GM19099 (cell line): ENCODE measurements around the gene ANK2.

Experiments
- POLR2A ChIP-seq: IDR thresholded peaks from 3 replicates; pipeline ENCODE4 v1.6.1; 2011; ENCODE audit warnings: low read depth; ENCODE audit not compliant: insufficient read length; ENCODE audit errors: extremely low read depth

The ANK2 gene

GRCh38 chr4:113263274-113263673 is 213.8 kb downstream of the ANK2 start:
- no peak for TF ChIP-seq POLR2A

GRCh38 chr4:113270520-113271319 is 221.3 kb downstream of the ANK2 start:
- TF ChIP-seq POLR2A = no peak

DNA sequence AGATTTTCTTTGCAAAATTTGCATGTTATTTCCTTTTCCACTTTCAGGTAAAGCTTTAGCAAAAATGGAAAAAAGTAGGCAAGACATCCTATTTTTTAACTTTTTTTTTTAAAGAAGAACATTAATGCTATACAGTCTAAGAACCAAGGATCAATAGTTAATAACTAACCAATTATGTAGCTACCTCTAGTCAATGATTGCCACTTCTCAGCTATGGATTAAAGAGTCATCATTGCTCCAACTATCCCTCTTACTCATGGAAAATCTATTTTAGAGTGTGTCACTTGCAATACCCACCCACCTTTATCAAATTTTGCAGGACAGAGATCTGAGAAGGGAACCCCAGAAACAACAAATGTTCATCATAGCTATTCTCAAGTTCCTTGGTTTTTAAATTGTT is 223.1 kb downstream of the ANK2 start:
- no peak for TF ChIP-seq POLR2A

DNA sequence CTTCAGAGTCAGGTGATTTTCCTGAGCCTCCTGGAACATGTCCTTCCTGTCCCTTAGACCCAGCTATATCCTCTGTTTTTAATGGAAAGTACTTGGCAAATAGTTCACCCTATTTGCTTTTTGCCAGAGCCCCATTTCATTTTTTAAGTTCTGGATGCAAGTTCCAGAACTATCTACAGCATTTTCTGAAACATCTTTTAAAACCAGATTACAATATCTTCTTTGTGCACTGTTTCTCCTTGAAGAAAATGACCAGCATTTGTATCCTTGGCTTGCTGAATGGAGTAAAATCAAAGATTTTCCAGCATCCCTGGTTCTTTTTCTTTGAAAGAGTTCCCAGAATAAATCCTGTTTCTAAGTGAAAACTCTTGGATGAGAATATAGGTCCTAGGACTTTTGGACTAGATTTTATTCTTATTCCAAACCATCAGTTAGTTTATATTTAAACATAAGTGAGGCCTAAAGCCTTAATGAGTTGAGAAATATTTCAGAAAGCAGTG is 224.3 kb downstream of the ANK2 start:
- no peak for TF ChIP-seq POLR2A

DNA sequence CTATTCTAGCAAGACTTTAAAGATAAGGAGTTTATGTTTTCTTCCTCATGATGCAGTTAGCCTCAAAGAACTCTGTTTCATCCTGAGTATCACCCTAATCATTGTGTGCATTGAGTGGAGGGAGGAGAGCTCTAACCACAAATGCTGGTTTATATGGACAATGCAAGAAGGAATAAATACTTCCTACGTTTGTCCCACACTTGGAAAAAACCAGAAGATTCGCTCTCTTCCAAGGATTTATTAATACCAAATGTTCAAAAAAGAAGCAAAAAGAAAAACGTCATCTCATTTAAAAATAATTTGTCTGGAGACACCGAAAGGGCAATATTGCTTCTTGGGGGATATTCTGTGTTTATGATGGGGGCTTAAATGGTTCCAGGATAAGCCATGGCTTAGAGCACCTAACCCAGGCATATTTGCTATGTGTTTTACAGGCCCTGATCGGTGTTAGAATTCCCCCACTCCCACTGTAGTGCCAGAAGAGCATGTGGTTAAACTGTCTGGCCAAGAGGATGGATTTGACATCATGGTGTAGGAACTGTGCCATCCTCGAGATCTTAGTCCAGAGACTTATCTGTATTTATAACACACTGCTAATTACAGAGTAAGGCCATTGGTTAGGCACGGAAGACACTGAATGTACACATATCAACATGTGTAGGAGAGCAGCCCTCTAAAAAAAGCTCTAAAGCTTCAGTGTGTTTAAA is 227.2 kb downstream of the ANK2 start:
- no peak for TF ChIP-seq POLR2A

DNA sequence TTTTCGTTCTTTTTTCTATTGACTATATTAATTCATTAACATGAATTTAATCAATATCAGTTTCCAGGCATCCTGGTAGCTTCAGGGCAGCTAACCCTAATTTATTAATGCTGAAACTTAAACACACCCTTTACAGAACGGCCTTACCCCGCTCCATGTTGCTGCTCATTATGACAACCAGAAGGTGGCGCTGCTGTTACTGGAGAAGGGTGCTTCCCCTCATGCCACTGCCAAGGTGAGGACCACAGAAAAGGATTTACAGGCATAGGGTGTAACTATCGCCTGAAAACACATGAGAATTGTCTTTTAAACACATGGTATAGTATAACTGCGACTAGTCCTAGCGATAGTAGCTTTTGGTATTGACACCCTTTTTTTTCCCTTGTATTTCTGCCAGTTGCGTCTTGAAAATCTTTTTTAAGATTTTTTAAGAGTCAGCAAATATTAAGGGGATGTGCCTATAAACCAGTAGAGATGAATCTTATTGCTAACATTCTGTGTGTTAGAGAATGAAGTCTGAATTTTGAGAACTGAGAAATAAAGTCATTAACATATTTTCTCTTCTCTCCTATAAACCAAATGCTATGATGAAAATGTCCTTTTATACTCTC is 229.0 kb downstream of the ANK2 start:
- no peak for TF ChIP-seq POLR2A

DNA sequence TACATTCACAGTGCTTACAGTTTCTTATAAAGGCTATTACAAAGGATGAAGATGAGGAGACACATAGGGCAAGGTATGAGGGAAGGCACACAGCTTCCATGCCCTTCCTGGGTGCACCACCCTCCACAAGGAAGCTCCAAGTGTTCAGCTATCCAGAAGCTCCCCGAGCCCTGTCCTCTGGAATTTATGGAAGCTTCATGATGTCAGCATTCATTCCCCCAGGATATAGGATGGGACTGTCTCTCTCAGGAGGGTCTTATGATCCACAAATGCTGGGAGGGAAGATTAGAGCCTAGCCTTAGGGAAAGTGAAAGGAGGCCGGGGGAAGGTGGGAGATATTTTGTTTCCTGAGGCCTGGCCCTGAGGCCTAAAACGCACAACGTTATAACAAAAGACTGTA is 236.0 kb downstream of the ANK2 start:
- no peak for TF ChIP-seq POLR2A

GRCh38 chr4:113288257-113288656 is 238.8 kb downstream of the ANK2 start:
- TF ChIP-seq POLR2A = no peak

DNA sequence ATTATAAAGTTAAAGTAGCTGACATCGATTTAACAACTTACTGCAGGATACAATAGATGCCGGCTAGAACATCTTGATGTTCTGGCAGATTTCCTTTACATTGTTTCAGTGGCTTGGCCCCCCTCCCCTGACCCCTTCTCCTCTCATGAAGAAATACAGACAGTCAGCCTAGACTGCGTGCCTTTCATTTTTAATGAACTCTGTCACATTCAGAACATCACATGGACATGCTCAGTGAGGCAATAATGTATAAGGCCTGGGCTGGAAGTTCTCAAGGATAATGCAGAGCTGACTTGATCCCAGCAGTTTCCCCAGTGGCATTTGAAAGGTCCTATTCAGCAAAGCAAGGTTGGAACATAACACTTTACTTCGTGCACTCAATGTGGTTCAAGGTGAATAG is 239.2 kb downstream of the ANK2 start:
- no peak for TF ChIP-seq POLR2A

DNA sequence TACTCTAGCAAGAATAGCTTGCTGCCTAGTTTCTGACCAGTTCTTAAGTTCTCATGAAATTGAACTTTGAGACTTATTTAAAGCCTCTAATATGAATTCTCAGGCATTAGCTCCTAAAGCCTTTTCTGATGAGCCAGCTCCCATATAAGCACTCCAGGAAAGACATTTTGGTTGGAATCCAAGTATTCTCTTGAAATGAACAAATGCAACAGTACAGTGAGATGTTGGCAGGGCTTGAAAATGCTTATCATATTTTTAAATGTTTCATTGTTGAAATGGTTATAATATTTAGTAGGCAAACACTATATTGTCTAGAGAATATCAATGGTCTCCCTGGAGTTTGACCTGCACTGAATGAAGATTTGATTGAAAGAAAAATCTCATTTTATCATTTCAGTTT is 240.3 kb downstream of the ANK2 start:
- TF ChIP-seq POLR2A = no peak

DNA sequence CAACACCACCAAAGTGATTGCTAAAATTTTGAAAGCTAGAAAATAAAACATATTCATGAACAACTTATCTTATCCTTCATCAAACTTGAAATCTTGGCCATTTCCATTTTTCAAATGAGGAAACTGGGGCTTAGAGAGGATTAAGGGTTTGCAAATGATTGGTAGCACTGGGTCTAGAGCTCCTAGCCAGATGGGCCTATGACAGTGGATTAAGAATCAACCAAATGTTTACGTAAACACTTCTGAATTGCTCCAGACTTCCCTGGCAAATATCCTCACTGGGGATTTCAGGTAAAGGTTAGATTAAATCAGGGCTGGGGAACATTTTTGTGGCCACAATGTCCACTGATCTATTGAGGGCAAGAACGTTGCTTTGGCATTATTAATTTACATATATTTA is 241.2 kb downstream of the ANK2 start:
- TF ChIP-seq POLR2A = no peak

GRCh38 chr4:113292371-113293042 is 243.1 kb downstream of the ANK2 start:
- no peak for TF ChIP-seq POLR2A

- no peak for TF ChIP-seq POLR2A
Observed at GRCh38 chr4:113293043-113293560, 243.6 kb downstream of the ANK2 start.

- no peak for TF ChIP-seq POLR2A
Observed at GRCh38 chr4:113293674-113294073, 244.2 kb downstream of the ANK2 start.

- no peak for TF ChIP-seq POLR2A
Observed at GRCh38 chr4:113294908-113295307, 245.5 kb downstream of the ANK2 start.
